OCI-LY3 (cell line): ENCODE measurements around the gene CEP250.

ENCODE experiments used
- EZH2phosphoT487 ChIP-seq: fragments of 200-600 bp; shearing (Covaris generic); IDR thresholded peaks from 2 replicates; pipeline ENCODE4 v1.6.1; 2018; ENCODE audit warnings: antibody characterized with exemption, mixed run types, low read depth
- TF ChIP-seq, protein P1 (sequence below): fragments of 200-600, 300-600 bp; sonication (generic); IDR thresholded peaks from 2 replicates; pipeline ENCODE4 v1.5.1; 2014; ENCODE audit warnings: antibody characterized with exemption, low read length, low read depth

DNA sequence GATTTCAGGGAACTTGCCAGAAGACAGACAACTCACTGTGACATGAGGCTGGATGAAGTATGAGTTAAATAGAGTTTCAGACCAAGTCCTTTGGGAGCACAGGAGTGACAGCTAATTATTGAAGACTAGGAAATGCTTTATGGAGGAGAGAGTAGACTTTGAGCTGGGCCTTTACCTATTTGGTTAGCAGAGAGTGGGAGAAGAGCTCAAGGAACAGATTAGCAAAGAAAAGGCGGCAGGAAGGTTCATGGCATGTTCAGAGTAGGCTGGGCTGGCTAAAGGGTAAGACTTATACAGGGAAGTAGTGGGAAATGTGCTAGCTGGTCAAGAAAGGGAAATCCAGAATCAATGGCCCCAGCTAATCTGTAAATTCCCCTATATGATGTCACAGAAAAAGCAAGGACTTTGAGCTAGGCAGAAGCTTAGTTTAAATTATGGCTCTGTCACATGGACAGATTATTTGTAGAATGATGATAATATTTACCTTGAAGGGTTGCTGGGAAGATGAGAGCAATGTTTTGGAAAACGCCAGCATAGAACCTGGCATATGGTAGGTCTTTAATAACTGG is 19.0 kb downstream of the CEP250 start:
- TF ChIP-seq, protein P1, sequence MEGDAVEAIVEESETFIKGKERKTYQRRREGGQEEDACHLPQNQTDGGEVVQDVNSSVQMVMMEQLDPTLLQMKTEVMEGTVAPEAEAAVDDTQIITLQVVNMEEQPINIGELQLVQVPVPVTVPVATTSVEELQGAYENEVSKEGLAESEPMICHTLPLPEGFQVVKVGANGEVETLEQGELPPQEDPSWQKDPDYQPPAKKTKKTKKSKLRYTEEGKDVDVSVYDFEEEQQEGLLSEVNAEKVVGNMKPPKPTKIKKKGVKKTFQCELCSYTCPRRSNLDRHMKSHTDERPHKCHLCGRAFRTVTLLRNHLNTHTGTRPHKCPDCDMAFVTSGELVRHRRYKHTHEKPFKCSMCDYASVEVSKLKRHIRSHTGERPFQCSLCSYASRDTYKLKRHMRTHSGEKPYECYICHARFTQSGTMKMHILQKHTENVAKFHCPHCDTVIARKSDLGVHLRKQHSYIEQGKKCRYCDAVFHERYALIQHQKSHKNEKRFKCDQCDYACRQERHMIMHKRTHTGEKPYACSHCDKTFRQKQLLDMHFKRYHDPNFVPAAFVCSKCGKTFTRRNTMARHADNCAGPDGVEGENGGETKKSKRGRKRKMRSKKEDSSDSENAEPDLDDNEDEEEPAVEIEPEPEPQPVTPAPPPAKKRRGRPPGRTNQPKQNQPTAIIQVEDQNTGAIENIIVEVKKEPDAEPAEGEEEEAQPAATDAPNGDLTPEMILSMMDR: no peak
- no peak for TF ChIP-seq EZH2phosphoT487
